GM23338 (cell line): Measurements from ENCODE around the gene NFATC3. TPM values are rescaled to one million over a fixed set of nuclear protein-coding genes. Genes with fewer than 3 reads are reported as not detected.

Source experiments
- ATAC-seq: fragments of 200-7000 bp; cut with Tn5 transposase; 3 replicates; pipeline ENCODE4 v1.9.1; 2020
- DNase-seq: peaks from one replicate; pipeline ENCODE4 v3.0.0-alpha.2; 2015; ENCODE audit warnings: low spot score
- H2AFZ ChIP-seq: fragments of 200-600 bp; sonication (generic); 2 replicates; pipeline ENCODE4 v1.8.0; 2016; ENCODE audit warnings: antibody characterized with exemption, mild to moderate bottlenecking, moderate library complexity
- H3F3A ChIP-seq: fragments of 200-600 bp; sonication (generic); replicated peaks from 2 replicates; pipeline ENCODE4 v1.8.0; 2017; ENCODE audit warnings: antibody characterized with exemption, mixed run types, low read depth
- H3K27ac ChIP-seq: fragments of 200-600 bp; sonication (generic); 2 replicates; pipeline ENCODE4 v1.6.1; 2016; ENCODE audit warnings: low read depth
- H3K27me3 ChIP-seq: fragments of 200-600 bp; sonication (generic); 2 replicates; pipeline ENCODE4 v1.8.0; 2016; ENCODE audit warnings: mild to moderate bottlenecking, mixed run types, moderate library complexity; ENCODE audit not compliant: insufficient read depth
- H3K36me3 ChIP-seq: fragments of 200-600 bp; sonication (generic); 2 replicates; pipeline ENCODE4 v1.8.0; 2016; ENCODE audit warnings: mild to moderate bottlenecking; ENCODE audit not compliant: insufficient read depth
- H3K4me1 ChIP-seq: fragments of 200-600 bp; sonication (generic); 2 replicates; pipeline ENCODE4 v1.8.0; 2016; ENCODE audit warnings: mild to moderate bottlenecking, moderate library complexity; ENCODE audit not compliant: insufficient read depth
- H3K4me2 ChIP-seq: fragments of 200-600 bp; sonication (generic); 2 replicates; pipeline ENCODE4 v1.7.1; 2017; ENCODE audit warnings: mixed run types
- H3K4me3 ChIP-seq: fragments of 200-600 bp; sonication (generic); 2 replicates; pipeline ENCODE4 v1.6.1; 2016; ENCODE audit warnings: mixed run types
- H3K79me2 ChIP-seq: fragments of 200-600 bp; sonication (generic); replicated peaks from 2 replicates; pipeline ENCODE4 v1.8.0; 2017; ENCODE audit warnings: mild to moderate bottlenecking; ENCODE audit not compliant: insufficient read depth
- H3K9me2 ChIP-seq: fragments of 200-600 bp; sonication (generic); 2 replicates; pipeline ENCODE4 v1.8.0; 2017; ENCODE audit not compliant: insufficient read depth
- H4K20me1 ChIP-seq: fragments of 200-600 bp; sonication (generic); replicated peaks from 2 replicates; pipeline ENCODE4 v1.8.0; 2017; ENCODE audit warnings: mild to moderate bottlenecking; ENCODE audit not compliant: insufficient read depth
- H3K27ac Mint-ChIP-seq: 2 replicates; pipeline ENCODE4 v1.8.0; 2020; ENCODE audit warnings: inconsistent platforms, mild to moderate bottlenecking, moderate library complexity, mixed read lengths
- H3K27me3 Mint-ChIP-seq: 3 replicates; pipeline ENCODE4 v1.8.0; 2022; ENCODE audit warnings: low read depth, mild to moderate bottlenecking, moderate library complexity, mixed read lengths, inconsistent platforms; ENCODE audit not compliant: insufficient read depth, poor library complexity
- H3K36me3 Mint-ChIP-seq: 3 replicates; pipeline ENCODE4 v1.8.0; 2021; ENCODE audit warnings: low read depth, mild to moderate bottlenecking, inconsistent platforms, moderate library complexity, mixed read lengths
- H3K4me1 Mint-ChIP-seq: 3 replicates; pipeline ENCODE4 v1.8.0; 2020; ENCODE audit warnings: mild to moderate bottlenecking, inconsistent platforms, mixed read lengths
- H3K4me3 Mint-ChIP-seq: 3 replicates; pipeline ENCODE4 v1.8.0; 2021; ENCODE audit warnings: moderate library complexity, mild to moderate bottlenecking, inconsistent platforms, mixed read lengths
- H3K9me3 Mint-ChIP-seq: 3 replicates; pipeline ENCODE4 v1.8.0; 2020; ENCODE audit warnings: moderate library complexity, mild to moderate bottlenecking, inconsistent platforms, mixed read lengths
- CREB1 ChIP-seq: fragments of 250-450 bp; sonication (Bioruptor Pico); IDR thresholded peaks from 2 replicates; pipeline ENCODE4 v1.5.0; 2020; ENCODE audit warnings: low read depth, mild to moderate bottlenecking, moderate library complexity
- EZH2phosphoT487 ChIP-seq: fragments of 200-600 bp; sonication (generic); IDR thresholded peaks from one replicate; pipeline ENCODE4 v1.8.1; 2018; ENCODE audit warnings: antibody characterized with exemption; ENCODE audit not compliant: unreplicated experiment
- NANOG ChIP-seq: IDR thresholded peaks from 2 replicates; pipeline ENCODE4 v1.6.1; 2016; ENCODE audit warnings: antibody characterized with exemption, borderline replicate concordance
- polyA plus RNA-seq: library from polyadenylated mRNA; unstranded; fragments of >200 nt; fragmentation: Nextera tagmentation; extraction: Ambion mirVana; gene quantifications from 2 replicates; pipeline ENCODE4 v1.2.1, GENCODE V29; 2016
- total RNA-seq: library from RNA; depleted of rRNA; stranded (reverse); fragments of >200 nt; shearing (Covaris generic); gene quantifications from 2 replicates; pipeline ENCODE4 v1.2.3, GENCODE V29; 2014
- TF ChIP-seq, protein P1 (sequence below): fragments of 250-450 bp; sonication (Bioruptor Pico); IDR thresholded peaks from 2 replicates; pipeline ENCODE4 v1.5.0; 2020; ENCODE audit warnings: mild to moderate bottlenecking, moderate library complexity
- TF ChIP-seq, protein P2 (sequence below): IDR thresholded peaks from 2 replicates; pipeline ENCODE4 v1.6.1; 2016; ENCODE audit warnings: antibody characterized with exemption
- TF ChIP-seq, protein P3 (sequence below), 2 experiments: fragments of 200-600 bp in 1 of 2; sonication (generic) in 1 of 2; conservative IDR thresholded peaks; 2 replicates each; pipeline versions ENCODE4 v1.5.1 to v1.6.1; 2016 to 2017; ENCODE audit warnings: antibody characterized with exemption in 2 of 2, low read depth in 2 of 2, mild to moderate bottlenecking in 2 of 2, moderate library complexity in 1 of 2

NFATC3 gene
- total and polyA plus RNA-seq, 2 experiments from 2014 or later: 9.2 to 40.9 TPM

DNA sequence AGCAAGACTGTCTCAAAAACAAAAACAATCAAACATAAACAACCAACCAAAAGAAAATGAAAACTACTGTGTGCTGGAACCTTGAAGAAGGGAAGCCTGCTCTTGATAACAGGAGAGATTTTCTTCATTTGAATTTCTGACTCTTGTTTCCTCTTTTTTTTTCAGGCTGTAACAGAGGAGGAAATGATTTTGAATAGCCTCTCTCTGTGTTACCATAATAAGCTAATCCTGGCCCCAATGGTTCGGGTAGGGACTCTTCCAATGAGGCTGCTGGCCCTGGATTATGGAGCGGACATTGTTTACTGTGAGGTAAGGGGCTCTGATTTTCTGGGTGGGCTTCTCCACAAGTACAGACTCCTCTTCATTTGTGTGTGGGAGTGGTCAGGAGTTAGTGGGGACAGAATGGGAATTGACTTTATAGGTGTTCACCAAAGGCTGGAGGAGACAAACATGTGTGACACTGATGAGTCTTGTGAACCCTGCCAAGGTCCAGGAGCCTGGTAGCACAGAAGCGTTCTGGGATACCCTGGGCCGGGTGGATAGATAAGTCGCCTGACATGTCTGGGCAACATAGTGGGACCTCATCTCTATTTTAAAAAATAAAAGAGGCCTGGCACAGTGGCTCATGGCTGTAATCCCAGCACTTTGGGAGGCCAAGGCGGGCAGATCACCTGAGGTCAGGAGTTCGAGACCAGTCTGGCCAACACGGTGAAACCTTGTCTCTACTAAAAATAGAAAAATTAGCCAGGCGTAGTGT, 47.2 kb upstream of the NFATC3 start (continued):
- TF ChIP-seq, protein P1, sequence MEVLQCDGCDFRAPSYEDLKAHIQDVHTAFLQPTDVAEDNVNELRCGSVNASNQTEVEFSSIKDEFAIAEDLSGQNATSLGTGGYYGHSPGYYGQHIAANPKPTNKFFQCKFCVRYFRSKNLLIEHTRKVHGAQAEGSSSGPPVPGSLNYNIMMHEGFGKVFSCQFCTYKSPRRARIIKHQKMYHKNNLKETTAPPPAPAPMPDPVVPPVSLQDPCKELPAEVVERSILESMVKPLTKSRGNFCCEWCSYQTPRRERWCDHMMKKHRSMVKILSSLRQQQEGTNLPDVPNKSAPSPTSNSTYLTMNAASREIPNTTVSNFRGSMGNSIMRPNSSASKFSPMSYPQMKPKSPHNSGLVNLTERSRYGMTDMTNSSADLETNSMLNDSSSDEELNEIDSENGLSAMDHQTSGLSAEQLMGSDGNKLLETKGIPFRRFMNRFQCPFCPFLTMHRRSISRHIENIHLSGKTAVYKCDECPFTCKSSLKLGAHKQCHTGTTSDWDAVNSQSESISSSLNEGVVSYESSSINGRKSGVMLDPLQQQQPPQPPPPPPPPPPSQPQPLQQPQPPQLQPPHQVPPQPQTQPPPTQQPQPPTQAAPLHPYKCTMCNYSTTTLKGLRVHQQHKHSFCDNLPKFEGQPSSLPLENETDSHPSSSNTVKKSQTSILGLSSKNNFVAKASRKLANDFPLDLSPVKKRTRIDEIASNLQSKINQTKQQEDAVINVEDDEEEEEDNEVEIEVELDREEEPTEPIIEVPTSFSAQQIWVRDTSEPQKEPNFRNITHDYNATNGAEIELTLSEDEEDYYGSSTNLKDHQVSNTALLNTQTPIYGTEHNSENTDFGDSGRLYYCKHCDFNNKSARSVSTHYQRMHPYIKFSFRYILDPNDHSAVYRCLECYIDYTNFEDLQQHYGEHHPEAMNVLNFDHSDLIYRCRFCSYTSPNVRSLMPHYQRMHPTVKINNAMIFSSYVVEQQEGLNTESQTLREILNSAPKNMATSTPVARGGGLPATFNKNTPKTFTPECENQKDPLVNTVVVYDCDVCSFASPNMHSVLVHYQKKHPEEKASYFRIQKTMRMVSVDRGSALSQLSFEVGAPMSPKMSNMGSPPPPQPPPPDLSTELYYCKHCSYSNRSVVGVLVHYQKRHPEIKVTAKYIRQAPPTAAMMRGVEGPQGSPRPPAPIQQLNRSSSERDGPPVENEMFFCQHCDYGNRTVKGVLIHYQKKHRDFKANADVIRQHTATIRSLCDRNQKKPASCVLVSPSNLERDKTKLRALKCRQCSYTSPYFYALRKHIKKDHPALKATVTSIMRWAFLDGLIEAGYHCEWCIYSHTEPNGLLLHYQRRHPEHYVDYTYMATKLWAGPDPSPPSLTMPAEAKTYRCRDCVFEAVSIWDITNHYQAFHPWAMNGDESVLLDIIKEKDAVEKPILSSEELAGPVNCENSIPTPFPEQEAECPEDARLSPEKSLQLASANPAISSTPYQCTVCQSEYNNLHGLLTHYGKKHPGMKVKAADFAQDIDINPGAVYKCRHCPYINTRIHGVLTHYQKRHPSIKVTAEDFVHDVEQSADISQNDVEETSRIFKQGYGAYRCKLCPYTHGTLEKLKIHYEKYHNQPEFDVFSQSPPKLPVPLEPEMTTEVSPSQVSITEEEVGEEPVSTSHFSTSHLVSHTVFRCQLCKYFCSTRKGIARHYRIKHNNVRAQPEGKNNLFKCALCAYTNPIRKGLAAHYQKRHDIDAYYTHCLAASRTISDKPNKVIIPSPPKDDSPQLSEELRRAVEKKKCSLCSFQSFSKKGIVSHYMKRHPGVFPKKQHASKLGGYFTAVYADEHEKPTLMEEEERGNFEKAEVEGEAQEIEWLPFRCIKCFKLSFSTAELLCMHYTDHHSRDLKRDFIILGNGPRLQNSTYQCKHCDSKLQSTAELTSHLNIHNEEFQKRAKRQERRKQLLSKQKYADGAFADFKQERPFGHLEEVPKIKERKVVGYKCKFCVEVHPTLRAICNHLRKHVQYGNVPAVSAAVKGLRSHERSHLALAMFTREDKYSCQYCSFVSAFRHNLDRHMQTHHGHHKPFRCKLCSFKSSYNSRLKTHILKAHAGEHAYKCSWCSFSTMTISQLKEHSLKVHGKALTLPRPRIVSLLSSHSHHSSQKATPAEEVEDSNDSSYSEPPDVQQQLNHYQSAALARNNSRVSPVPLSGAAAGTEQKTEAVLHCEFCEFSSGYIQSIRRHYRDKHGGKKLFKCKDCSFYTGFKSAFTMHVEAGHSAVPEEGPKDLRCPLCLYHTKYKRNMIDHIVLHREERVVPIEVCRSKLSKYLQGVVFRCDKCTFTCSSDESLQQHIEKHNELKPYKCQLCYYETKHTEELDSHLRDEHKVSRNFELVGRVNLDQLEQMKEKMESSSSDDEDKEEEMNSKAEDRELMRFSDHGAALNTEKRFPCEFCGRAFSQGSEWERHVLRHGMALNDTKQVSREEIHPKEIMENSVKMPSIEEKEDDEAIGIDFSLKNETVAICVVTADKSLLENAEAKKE: no peak
- TF ChIP-seq CREB1 (CRISPR knock-in tag) (no peak), NANOG (no peak), EZH2phosphoT487 (no peak)
- TF ChIP-seq, protein P2, sequence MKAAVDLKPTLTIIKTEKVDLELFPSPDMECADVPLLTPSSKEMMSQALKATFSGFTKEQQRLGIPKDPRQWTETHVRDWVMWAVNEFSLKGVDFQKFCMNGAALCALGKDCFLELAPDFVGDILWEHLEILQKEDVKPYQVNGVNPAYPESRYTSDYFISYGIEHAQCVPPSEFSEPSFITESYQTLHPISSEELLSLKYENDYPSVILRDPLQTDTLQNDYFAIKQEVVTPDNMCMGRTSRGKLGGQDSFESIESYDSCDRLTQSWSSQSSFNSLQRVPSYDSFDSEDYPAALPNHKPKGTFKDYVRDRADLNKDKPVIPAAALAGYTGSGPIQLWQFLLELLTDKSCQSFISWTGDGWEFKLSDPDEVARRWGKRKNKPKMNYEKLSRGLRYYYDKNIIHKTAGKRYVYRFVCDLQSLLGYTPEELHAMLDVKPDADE: no peak

DNA sequence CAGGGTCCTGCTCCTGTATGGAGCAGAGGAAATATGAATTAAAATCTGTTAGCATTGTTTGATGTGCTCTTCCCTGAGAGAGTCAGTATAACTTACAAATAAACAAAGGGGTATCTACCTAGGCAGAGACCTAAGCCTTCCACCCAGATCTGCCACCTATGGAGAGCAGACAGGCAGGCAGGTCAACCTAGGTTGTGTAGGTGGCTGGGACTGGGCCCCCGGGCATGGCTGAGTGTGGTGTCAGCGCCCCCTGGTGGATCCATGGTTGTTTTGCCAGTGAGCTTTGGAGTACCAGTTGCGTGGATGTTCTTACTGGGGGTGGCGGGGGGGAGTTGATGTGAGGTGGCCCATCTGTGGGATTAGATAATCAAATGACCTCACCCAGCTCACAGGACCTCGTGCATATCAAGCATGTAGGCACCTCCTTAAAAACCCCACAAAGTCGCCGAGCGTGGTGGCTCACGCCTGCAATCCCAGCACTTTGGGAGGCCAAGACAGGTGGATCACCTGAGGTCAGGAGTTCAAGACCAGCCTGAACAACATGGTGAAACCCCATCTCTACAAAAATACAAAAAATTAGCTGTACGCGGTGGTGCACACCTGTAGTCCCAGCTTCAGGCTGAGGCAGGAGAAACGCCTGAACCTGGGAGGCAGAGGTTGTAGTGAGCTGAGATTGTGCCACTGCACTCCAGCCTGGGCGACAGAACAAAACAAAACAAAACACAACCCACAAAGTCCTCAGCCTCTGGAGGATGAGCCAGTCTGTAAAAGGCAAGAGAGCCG, 44.5 kb upstream of the NFATC3 start:
- Histone ChIP-seq H3K9me2 (no peaks in the 10 kb centered on the region), H4K20me1 (peaks cover 6% of the 10 kb centered on the region), H3K4me3 (no peak overlapping the region), H3K27ac (no peak overlapping the region), H2AFZ (no peak overlapping the region), H3K79me2 (no peaks in the 10 kb centered on the region; the same call in 1 of the 2 replicates), H3K27me3 (no peaks in the 10 kb centered on the region), H3K36me3 (no peaks in the 10 kb centered on the region), H3F3A (0 out of 2 replicates have a peak, but pooled peaks cover 6% of the 10 kb centered on the region), H3K4me2 (no peak overlapping the region), H3K4me1 (no peaks in the 10 kb centered on the region)
- no peak overlapping the region for H3K27ac Mint-ChIP-seq
- H3K4me1 Mint-ChIP-seq: no peaks in the 10 kb centered on the region; the same call in 2 of the 3 replicates
- H3K27me3 Mint-ChIP-seq: peaks cover 2% of the 10 kb centered on the region
- peak; percentile 92 for DNase-seq
- no peaks in the 10 kb centered on the region for H3K9me3 Mint-ChIP-seq
- no peak overlapping the region for H3K4me3 Mint-ChIP-seq
- TF ChIP-seq, protein P3, sequence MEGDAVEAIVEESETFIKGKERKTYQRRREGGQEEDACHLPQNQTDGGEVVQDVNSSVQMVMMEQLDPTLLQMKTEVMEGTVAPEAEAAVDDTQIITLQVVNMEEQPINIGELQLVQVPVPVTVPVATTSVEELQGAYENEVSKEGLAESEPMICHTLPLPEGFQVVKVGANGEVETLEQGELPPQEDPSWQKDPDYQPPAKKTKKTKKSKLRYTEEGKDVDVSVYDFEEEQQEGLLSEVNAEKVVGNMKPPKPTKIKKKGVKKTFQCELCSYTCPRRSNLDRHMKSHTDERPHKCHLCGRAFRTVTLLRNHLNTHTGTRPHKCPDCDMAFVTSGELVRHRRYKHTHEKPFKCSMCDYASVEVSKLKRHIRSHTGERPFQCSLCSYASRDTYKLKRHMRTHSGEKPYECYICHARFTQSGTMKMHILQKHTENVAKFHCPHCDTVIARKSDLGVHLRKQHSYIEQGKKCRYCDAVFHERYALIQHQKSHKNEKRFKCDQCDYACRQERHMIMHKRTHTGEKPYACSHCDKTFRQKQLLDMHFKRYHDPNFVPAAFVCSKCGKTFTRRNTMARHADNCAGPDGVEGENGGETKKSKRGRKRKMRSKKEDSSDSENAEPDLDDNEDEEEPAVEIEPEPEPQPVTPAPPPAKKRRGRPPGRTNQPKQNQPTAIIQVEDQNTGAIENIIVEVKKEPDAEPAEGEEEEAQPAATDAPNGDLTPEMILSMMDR (conservative IDR thresholded peaks at IDR 0.05; ENCODE audit: low read depth in 2 of 2): peak; percentile 91 to 98
- no peak for TF ChIP-seq EZH2phosphoT487
- H3K36me3 Mint-ChIP-seq: peaks cover 28% of the 10 kb centered on the region
- ATAC-seq: peak; percentile 100
